MM.1S (cell line): ENCODE measurements around the gene ADAR.

ENCODE experiments used
- DNase-seq: peaks from one replicate; pipeline ENCODE4 v3.0.0-alpha.2; 2015
- H2AFZ ChIP-seq: fragments of 300-600 bp; sonication (generic); 2 replicates; pipeline ENCODE4 v1.6.0; 2016; ENCODE audit warnings: antibody characterized with exemption, low read length
- H3F3A ChIP-seq: fragments of 300-600 bp; sonication (generic); 2 replicates; pipeline ENCODE4 v1.6.1; 2016; ENCODE audit warnings: mild to moderate bottlenecking, antibody characterized with exemption, low read length, moderate library complexity, mixed read lengths; ENCODE audit not compliant: insufficient read depth
- H3K27ac ChIP-seq: fragments of 300-600 bp; sonication (generic); 2 replicates; pipeline ENCODE4 v1.5.1; 2016; ENCODE audit warnings: mild to moderate bottlenecking, low read length
- H3K27me3 ChIP-seq: fragments of 300-600 bp; sonication (generic); replicated peaks from 2 replicates; pipeline ENCODE4 v1.6.0; 2016; ENCODE audit warnings: low read length; ENCODE audit not compliant: insufficient read depth
- H3K36me3 ChIP-seq: fragments of 300-600 bp; sonication (generic); replicated peaks from 2 replicates; pipeline ENCODE4 v1.6.1; 2016; ENCODE audit warnings: mild to moderate bottlenecking, low read length, mixed read lengths; ENCODE audit not compliant: insufficient read depth
- H3K4me1 ChIP-seq: fragments of 300-600 bp; sonication (generic); 2 replicates; pipeline ENCODE4 v1.6.1; 2016; ENCODE audit warnings: low read length, mixed read lengths
- H3K4me2 ChIP-seq: fragments of 300-600 bp; sonication (generic); 2 replicates; pipeline ENCODE4 v1.6.0; 2016; ENCODE audit warnings: low read depth, low read length
- H3K4me3 ChIP-seq: fragments of 300-600 bp; sonication (generic); 2 replicates; pipeline ENCODE4 v1.5.1; 2016; ENCODE audit warnings: low read length, mixed read lengths
- H3K79me2 ChIP-seq: fragments of 300-600 bp; sonication (generic); 2 replicates; pipeline ENCODE4 v1.6.1; 2016; ENCODE audit warnings: mixed run types, low read length, mixed read lengths
- H3K9ac ChIP-seq: fragments of 300-600 bp; sonication (generic); 2 replicates; pipeline ENCODE4 v1.6.1; 2016; ENCODE audit warnings: low read length, mixed read lengths
- H3K9me2 ChIP-seq: fragments of 300-600 bp; sonication (generic); replicated peaks from 2 replicates; pipeline ENCODE4 v1.6.1; 2016; ENCODE audit warnings: mild to moderate bottlenecking, low read length, mixed read lengths; ENCODE audit not compliant: insufficient read depth
- H3K9me3 ChIP-seq: fragments of 300-600 bp; sonication (generic); replicated peaks from 2 replicates; pipeline ENCODE4 v1.6.1; 2016; ENCODE audit warnings: mild to moderate bottlenecking, low read length, mixed read lengths; ENCODE audit not compliant: insufficient read depth
- H4K20me1 ChIP-seq: fragments of 300-600 bp; sonication (generic); 2 replicates; pipeline ENCODE4 v1.6.1; 2016; ENCODE audit warnings: mild to moderate bottlenecking, low read length, moderate library complexity, mixed read lengths; ENCODE audit not compliant: insufficient read depth
- EZH2 ChIP-seq: fragments of 300-600 bp; sonication (generic); optimal IDR thresholded peaks from 2 replicates; pipeline ENCODE3; 2017; ENCODE audit warnings: low read depth, mild to moderate bottlenecking, antibody characterized with exemption, low read length, mixed read lengths
- EZH2phosphoT487 ChIP-seq: fragments of 300-600 bp; sonication (generic); IDR thresholded peaks from 2 replicates; pipeline ENCODE4 v1.6.1; 2018; ENCODE audit warnings: antibody characterized with exemption, low read length
- TF ChIP-seq, protein P1 (sequence below): fragments of 300-600 bp; sonication (generic); IDR thresholded peaks from 2 replicates; pipeline ENCODE4 v1.5.1; 2016; ENCODE audit warnings: antibody characterized with exemption, low read length, mixed read lengths

ADAR gene

DNA sequence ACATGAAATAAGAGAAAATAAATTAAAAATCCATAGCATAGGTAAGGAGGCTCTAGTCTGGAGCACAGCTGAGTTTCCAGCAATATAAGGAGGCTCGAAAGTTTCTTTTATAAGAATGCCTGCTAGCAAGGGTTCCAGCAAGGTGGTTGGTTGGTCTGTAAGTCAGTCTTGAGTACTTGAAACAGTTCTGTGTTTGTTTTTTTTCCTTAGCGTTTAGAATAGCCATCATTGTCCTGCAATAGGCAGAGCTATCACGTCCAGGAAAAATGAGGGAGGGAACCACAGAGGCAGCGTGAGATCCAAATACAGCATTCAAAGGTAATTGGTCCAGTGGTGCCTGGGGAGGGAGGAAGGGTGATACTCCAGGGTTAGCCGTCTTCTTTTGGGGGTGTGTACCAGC lies 57.9 kb downstream of the ADAR start:
- H3K27me3 ChIP-seq = no peaks in the 10 kb centered on the region
- TF ChIP-seq, protein P1, sequence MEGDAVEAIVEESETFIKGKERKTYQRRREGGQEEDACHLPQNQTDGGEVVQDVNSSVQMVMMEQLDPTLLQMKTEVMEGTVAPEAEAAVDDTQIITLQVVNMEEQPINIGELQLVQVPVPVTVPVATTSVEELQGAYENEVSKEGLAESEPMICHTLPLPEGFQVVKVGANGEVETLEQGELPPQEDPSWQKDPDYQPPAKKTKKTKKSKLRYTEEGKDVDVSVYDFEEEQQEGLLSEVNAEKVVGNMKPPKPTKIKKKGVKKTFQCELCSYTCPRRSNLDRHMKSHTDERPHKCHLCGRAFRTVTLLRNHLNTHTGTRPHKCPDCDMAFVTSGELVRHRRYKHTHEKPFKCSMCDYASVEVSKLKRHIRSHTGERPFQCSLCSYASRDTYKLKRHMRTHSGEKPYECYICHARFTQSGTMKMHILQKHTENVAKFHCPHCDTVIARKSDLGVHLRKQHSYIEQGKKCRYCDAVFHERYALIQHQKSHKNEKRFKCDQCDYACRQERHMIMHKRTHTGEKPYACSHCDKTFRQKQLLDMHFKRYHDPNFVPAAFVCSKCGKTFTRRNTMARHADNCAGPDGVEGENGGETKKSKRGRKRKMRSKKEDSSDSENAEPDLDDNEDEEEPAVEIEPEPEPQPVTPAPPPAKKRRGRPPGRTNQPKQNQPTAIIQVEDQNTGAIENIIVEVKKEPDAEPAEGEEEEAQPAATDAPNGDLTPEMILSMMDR = no peak
- no peak for TF ChIP-seq EZH2phosphoT487
- no peak for TF ChIP-seq EZH2
- H3K27ac ChIP-seq = no peak overlapping the region
- no peak overlapping the region for H2AFZ ChIP-seq
- H3K9me2 ChIP-seq = no peaks in the 10 kb centered on the region
- H3K36me3 ChIP-seq = peaks cover 38% of the 10 kb centered on the region
- no peak overlapping the region for H3K9ac ChIP-seq
- no peak overlapping the region; the same call in 1 of the 2 replicates for H3K4me2 ChIP-seq
- H3K79me2 ChIP-seq = peaks cover 12% of the 10 kb centered on the region
- peaks cover 19% of the 10 kb centered on the region for H3K4me1 ChIP-seq
- no peak for DNase-seq
- H3K4me3 ChIP-seq = no peak overlapping the region
- peaks cover 10% of the 10 kb centered on the region; the same call in 1 of the 2 replicates for H3F3A ChIP-seq
- H4K20me1 ChIP-seq = 0 out of 2 replicates have a peak, but pooled peaks cover 5% of the 10 kb centered on the region
- no peaks in the 10 kb centered on the region for H3K9me3 ChIP-seq

DNA sequence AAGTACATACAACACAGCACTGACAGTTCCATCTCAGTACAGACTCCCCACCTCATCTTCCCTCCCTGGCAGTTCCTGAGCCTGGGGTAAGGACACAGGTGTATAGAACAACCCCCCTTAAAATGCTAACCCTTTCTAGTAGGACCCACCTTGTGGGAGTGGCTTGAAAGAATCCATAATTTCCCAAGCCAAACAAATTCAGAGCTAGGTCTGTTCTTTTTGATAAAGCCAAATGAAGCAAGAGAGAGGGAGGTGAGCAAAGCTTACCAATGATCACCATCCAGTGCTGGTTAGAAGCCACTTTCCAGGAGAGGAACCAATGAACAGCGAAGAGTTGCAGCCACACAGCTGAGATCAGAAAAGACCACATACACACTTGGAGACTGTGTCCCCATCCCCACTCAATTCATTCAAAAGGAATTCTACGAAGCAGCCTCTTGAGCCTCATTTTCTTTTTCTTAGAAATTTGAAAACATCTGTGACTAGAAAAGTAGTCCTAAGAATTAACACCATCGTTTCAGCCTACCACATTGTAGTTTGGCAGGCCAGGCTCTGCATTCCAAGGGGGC lies 58.7 kb downstream of the ADAR start:
- Histone ChIP-seq H2AFZ (no peak overlapping the region), H4K20me1 (0 out of 2 replicates have a peak, but pooled peaks cover 5% of the 10 kb centered on the region), H3K27me3 (no peaks in the 10 kb centered on the region), H3K4me3 (no peak overlapping the region), H3K9ac (no peak overlapping the region), H3K27ac (no peak overlapping the region), H3K79me2 (peaks cover 4% of the 10 kb centered on the region; the same call in 1 of the 2 replicates), H3K36me3 (peaks cover 30% of the 10 kb centered on the region), H3F3A (peaks cover 10% of the 10 kb centered on the region; the same call in 1 of the 2 replicates), H3K9me2 (no peaks in the 10 kb centered on the region), H3K4me1 (peaks cover 19% of the 10 kb centered on the region), H3K4me2 (no peak overlapping the region), H3K9me3 (no peaks in the 10 kb centered on the region)
- TF ChIP-seq EZH2phosphoT487 = no peak
- TF ChIP-seq, protein P1 = no peak
- TF ChIP-seq EZH2 = no peak
- DNase-seq = no peak

DNA sequence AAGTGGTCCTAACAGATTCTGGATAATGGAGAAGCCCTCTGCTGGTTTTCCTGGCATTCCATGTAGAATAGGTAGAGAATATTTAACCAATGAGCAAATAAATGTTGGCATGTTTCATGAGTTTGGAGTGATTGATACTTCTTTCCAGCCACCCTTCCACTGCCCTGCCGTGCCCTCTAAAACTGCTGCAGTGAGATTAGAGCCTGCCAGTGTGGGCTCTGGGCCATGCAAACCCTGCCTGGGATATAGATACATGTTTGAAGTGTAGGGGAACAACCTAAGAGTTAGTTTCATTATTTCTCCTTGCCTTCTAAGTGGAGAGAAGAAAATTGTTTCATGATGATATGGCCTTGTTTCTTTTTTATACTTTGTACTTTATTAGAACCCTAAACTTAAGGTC lies 60.0 kb downstream of the ADAR start:
- Histone ChIP-seq H3K4me2 (no peak overlapping the region), H3K27ac (no peak overlapping the region), H2AFZ (no peak overlapping the region), H3K4me1 (peaks cover 19% of the 10 kb centered on the region), H3K9ac (no peak overlapping the region), H3K79me2 (no peaks in the 10 kb centered on the region), H4K20me1 (0 out of 2 replicates have a peak, but pooled peaks cover 5% of the 10 kb centered on the region), H3F3A (peaks cover 7% of the 10 kb centered on the region; the same call in 1 of the 2 replicates), H3K36me3 (peaks cover 21% of the 10 kb centered on the region), H3K27me3 (no peaks in the 10 kb centered on the region), H3K9me2 (no peaks in the 10 kb centered on the region), H3K9me3 (no peaks in the 10 kb centered on the region), H3K4me3 (no peak overlapping the region)
- TF ChIP-seq, protein P1 = no peak
- TF ChIP-seq EZH2 (no peak), EZH2phosphoT487 (no peak)
- DNase-seq = no peak
